Measurements from ENCODE around the gene CD68. TPM values are rescaled to one million over a fixed set of nuclear protein-coding genes. Genes with fewer than 3 reads are reported as not detected.

Gene CD68
- total RNA-seq, 2 experiments from 2014 or later: 10.0 to 26.7 TPM

GRCh38 chr17:7561589-7562207, 17.7 kb upstream of the CD68 start, which contains the start of gene SENP3:
SENP3 (plus strand) TSS chr17:7561919; CDS start chr17:7563077, 1,158 bp downstream.
- H3K4me1 Mint-ChIP-seq: peaks cover 49% of the 10 kb centered on the region
- DNase-seq (peak; percentile 92), ATAC-seq (peak; percentile 90)
- CTCF ChIA-PET: interaction anchor here (0.6 to 5.4 kb wide), 38 partner anchors 9 to 211 kb away, joined by 3 to 172 read pairs (median 9); partner anchors contain the start of genes CD68, FXR2, MPDU1 and PLSCR3
- no peaks in the 10 kb centered on the region for H3K27me3 Mint-ChIP-seq
- no peaks in the 10 kb centered on the region for H3K9me3 Mint-ChIP-seq (ENCODE audit: low read depth)
- peak within 1 kb of the TSS; percentile 92 for H3K27ac Mint-ChIP-seq
- H3K4me3 Mint-ChIP-seq: peak within 1 kb of the TSS; percentile 85
- peaks cover 9% of the 10 kb centered on the region for H3K36me3 Mint-ChIP-seq

- peak overlapping the region; percentile 84 for H3K27ac Mint-ChIP-seq
- peaks cover 53% of the 10 kb centered on the region for H3K4me1 Mint-ChIP-seq
- CTCF ChIA-PET: interaction anchor here (0.6 to 3.0 kb wide), 13 partner anchors 9 to 200 kb away, joined by 3 to 44 read pairs (median 7); partner anchors contain the start of genes TMEM102, TNFSF12, TP53 and WRAP53
- ATAC-seq: peak; percentile 8
- no peaks in the 10 kb centered on the region for H3K27me3 Mint-ChIP-seq
- DNase-seq: no peak
- peak overlapping the region; percentile 85 for H3K4me3 Mint-ChIP-seq
- peaks cover 9% of the 10 kb centered on the region for H3K36me3 Mint-ChIP-seq
- H3K9me3 Mint-ChIP-seq (ENCODE audit: low read depth): no peaks in the 10 kb centered on the region
These were observed 17.2 kb upstream of the CD68 start for GRCh38 chr17:7562208-7562605.

- Mint-ChIP-seq H3K27me3 (no peaks in the 10 kb centered on the region), H3K4me3 (peak overlapping the region; percentile 85), H3K9me3 (ENCODE audit: low read depth) (no peaks in the 10 kb centered on the region), H3K4me1 (peaks cover 49% of the 10 kb centered on the region), H3K36me3 (peaks cover 13% of the 10 kb centered on the region), H3K27ac (peak overlapping the region; percentile 84)
- no peak for DNase-seq
- no peak for ATAC-seq
- CTCF ChIA-PET: interaction anchor here (0.5 to 0.9 kb wide), 3 partner anchors 51 to 418 kb away, joined by 3 read pairs; partner anchors contain the start of gene TMEM102
These were observed 16.1 kb upstream of the CD68 start for GRCh38 chr17:7563115-7563869.

- Mint-ChIP-seq H3K4me1 (peaks cover 26% of the 10 kb centered on the region), H3K4me3 (no peak overlapping the region), H3K27me3 (no peaks in the 10 kb centered on the region), H3K9me3 (ENCODE audit: low read depth) (no peaks in the 10 kb centered on the region), H3K36me3 (peaks cover 42% of the 10 kb centered on the region), H3K27ac (no peak overlapping the region)
- CTCF ChIA-PET: interaction anchor here (1.0 to 3.2 kb wide), 5 partner anchors 9 to 273 kb away, joined by 3 to 19 read pairs (median 3); partner anchors contain the start of gene SENP3
- ATAC-seq: no peak
- no peak for DNase-seq
These were observed 9.9 kb upstream of the CD68 start for GRCh38 chr17:7569571-7569970.

- Mint-ChIP-seq H3K27me3 (no peaks in the 10 kb centered on the region), H3K36me3 (peaks cover 46% of the 10 kb centered on the region), H3K4me3 (no peak overlapping the region), H3K4me1 (peaks cover 31% of the 10 kb centered on the region), H3K27ac (no peak overlapping the region), H3K9me3 (ENCODE audit: low read depth) (no peaks in the 10 kb centered on the region)
- no peak for DNase-seq
- CTCF ChIA-PET: interaction anchor here (0.9 to 3.2 kb wide), 6 partner anchors 10 to 215 kb away, joined by 3 to 19 read pairs (median 4); partner anchors contain the start of gene SENP3
- ATAC-seq: no peak
These were observed 9.1 kb upstream of the CD68 start for GRCh38 chr17:7570351-7570750.

- H3K36me3 Mint-ChIP-seq: peaks cover 59% of the 10 kb centered on the region
- CTCF ChIA-PET: interaction anchor here (1.1 to 3.2 kb wide), 3 partner anchors 9 to 136 kb away, joined by 3 to 19 read pairs (median 6); partner anchors contain the start of gene SENP3
- peak overlapping the region; percentile 99 for H3K27ac Mint-ChIP-seq
- ATAC-seq (peak; percentile 88), DNase-seq (no peak)
- H3K4me1 Mint-ChIP-seq: peaks cover 46% of the 10 kb centered on the region
- no peaks in the 10 kb centered on the region for H3K27me3 Mint-ChIP-seq
- H3K4me3 Mint-ChIP-seq: peak overlapping the region; percentile 95
- H3K9me3 Mint-ChIP-seq (ENCODE audit: low read depth): no peaks in the 10 kb centered on the region
These were observed 7.2 kb upstream of the CD68 start for GRCh38 chr17:7572338-7572587.

GRCh38 chr17:7572588-7573323, 6.7 kb upstream of the CD68 start:
- H3K36me3 Mint-ChIP-seq: peaks cover 61% of the 10 kb centered on the region
- peak overlapping the region; percentile 95 for H3K4me3 Mint-ChIP-seq
- no peaks in the 10 kb centered on the region for H3K27me3 Mint-ChIP-seq
- H3K9me3 Mint-ChIP-seq (ENCODE audit: low read depth): no peaks in the 10 kb centered on the region
- DNase-seq: peak; percentile 100
- H3K4me1 Mint-ChIP-seq: peaks cover 51% of the 10 kb centered on the region
- ATAC-seq: peak; percentile 9
- peak overlapping the region; percentile 97 for H3K27ac Mint-ChIP-seq
- CTCF ChIA-PET: interaction anchor here (1.1 to 3.2 kb wide), 7 partner anchors 8 to 137 kb away, joined by 3 to 19 read pairs (median 11); partner anchors contain the start of genes MPDU1, SENP3 and SOX15

- peak; percentile 96 for DNase-seq
- Mint-ChIP-seq H3K9me3 (ENCODE audit: low read depth) (no peaks in the 10 kb centered on the region), H3K4me1 (peaks cover 59% of the 10 kb centered on the region), H3K27me3 (no peaks in the 10 kb centered on the region), H3K27ac (peak overlapping the region; percentile 97), H3K36me3 (peaks cover 68% of the 10 kb centered on the region), H3K4me3 (peak overlapping the region; percentile 95)
- ATAC-seq: peak; percentile 32
- CTCF ChIA-PET: interaction anchor here (1.4 to 3.1 kb wide), 5 partner anchors 11 to 218 kb away, joined by 5 to 15 read pairs (median 11); partner anchors contain the start of genes MPDU1, SENP3, SOX15 and TMEM95
These were observed 5.9 kb upstream of the CD68 start for GRCh38 chr17:7573324-7574080.

- no peak for ATAC-seq
- Mint-ChIP-seq H3K27me3 (no peaks in the 10 kb centered on the region), H3K4me3 (peak overlapping the region; percentile 95), H3K4me1 (peaks cover 67% of the 10 kb centered on the region), H3K36me3 (peaks cover 72% of the 10 kb centered on the region), H3K9me3 (ENCODE audit: low read depth) (no peaks in the 10 kb centered on the region), H3K27ac (peak overlapping the region; percentile 66)
- DNase-seq: peak; percentile 39
- CTCF ChIA-PET: interaction anchor here (1.4 to 3.1 kb wide), 5 partner anchors 10 to 219 kb away, joined by 5 to 15 read pairs (median 11); partner anchors contain the start of genes MPDU1, SENP3, SOX15 and TMEM95
These were observed 5.1 kb upstream of the CD68 start for GRCh38 chr17:7574176-7574953.

- ATAC-seq (no peak), DNase-seq (no peak)
- Mint-ChIP-seq H3K27ac (peak overlapping the region; percentile 66), H3K4me1 (peaks cover 72% of the 10 kb centered on the region), H3K4me3 (peak overlapping the region; percentile 95), H3K9me3 (ENCODE audit: low read depth) (no peaks in the 10 kb centered on the region), H3K27me3 (no peaks in the 10 kb centered on the region), H3K36me3 (peaks cover 73% of the 10 kb centered on the region)
- CTCF ChIA-PET: interaction anchor here (1.0 to 3.1 kb wide), 5 partner anchors 8 to 251 kb away, joined by 3 to 14 read pairs (median 3); partner anchors contain the start of genes MPDU1, SENP3 and SOX15
These were observed 4.0 kb upstream of the CD68 start for GRCh38 chr17:7575481-7575883.

- no peak for ATAC-seq
- no peak for DNase-seq
- peaks cover 77% of the 10 kb centered on the region for H3K4me1 Mint-ChIP-seq
- H3K27me3 Mint-ChIP-seq: no peaks in the 10 kb centered on the region
- CTCF ChIA-PET: interaction anchor here (1.0 to 3.1 kb wide), 4 partner anchors 7 to 251 kb away, joined by 3 to 14 read pairs (median 3); partner anchors contain the start of genes MPDU1 and SENP3
- peak overlapping the region; percentile 66 for H3K27ac Mint-ChIP-seq
- no peaks in the 10 kb centered on the region for H3K9me3 Mint-ChIP-seq (ENCODE audit: low read depth)
- peaks cover 73% of the 10 kb centered on the region for H3K36me3 Mint-ChIP-seq
- H3K4me3 Mint-ChIP-seq: peak overlapping the region; percentile 95
These were observed 3.5 kb upstream of the CD68 start for GRCh38 chr17:7575959-7576358.

Measured in activated CD8-positive, alpha-beta memory T cell treated with anti-CD3 and anti-CD28 coated beads, Interleukin-2, amount 10 ng/mL, durations not matched to agents 7 days and 5 days (primary cell).